GM19468 (cell line): ENCODE measurements around the gene SRSF5.
"Not testable (repeated sequence)": the region's sequence is repeated elsewhere in the genome, so short reads cannot be mapped to it uniquely, and the experiment has no call there.

Experiments
- ATAC-seq: cut with Tn5 transposase; IDR thresholded peaks from one replicate; pipeline ENCODE4 v1.9.1; 2021; ENCODE audit warnings: mild to moderate bottlenecking, moderate library complexity, moderate number of reproducible peaks; ENCODE audit not compliant: unreplicated experiment; ENCODE audit errors: extremely low read depth

SRSF5 gene

GRCh38 chr14:69803753-69804152 lies 36.8 kb downstream of the SRSF5 start:
- ATAC-seq, result no peak

GRCh38 chr14:69804902-69805301 lies 38.0 kb downstream of the SRSF5 start:
- no peak for ATAC-seq

- no peak for ATAC-seq
These were observed 40.2 kb downstream of the SRSF5 start for GRCh38 chr14:69807192-69807591.

GRCh38 chr14:69808919-69809808 lies 42.2 kb downstream of the SRSF5 start:
- no peak for ATAC-seq

GRCh38 chr14:69811227-69811867 lies 44.4 kb downstream of the SRSF5 start:
- no peak for ATAC-seq

- no peak for ATAC-seq
These were observed 44.9 kb downstream of the SRSF5 start for GRCh38 chr14:69811868-69812252.

GRCh38 chr14:69812711-69813110 lies 45.8 kb downstream of the SRSF5 start:
- no peak for ATAC-seq

- not testable (repeated sequence) for ATAC-seq
These were observed 46.4 kb downstream of the SRSF5 start for GRCh38 chr14:69813346-69813745.

- no peak for ATAC-seq
These were observed 47.5 kb downstream of the SRSF5 start for GRCh38 chr14:69814397-69814796.

GRCh38 chr14:69815556-69815955 lies 48.6 kb downstream of the SRSF5 start:
- no peak for ATAC-seq

GRCh38 chr14:69816216-69816615 lies 49.3 kb downstream of the SRSF5 start:
- ATAC-seq, result no peak

GRCh38 chr14:69818758-69819191 lies 51.8 kb downstream of the SRSF5 start:
- ATAC-seq, result no peak

- ATAC-seq, result no peak
These were observed 52.7 kb downstream of the SRSF5 start for GRCh38 chr14:69819607-69820006.

GRCh38 chr14:69820991-69821390 lies 54.0 kb downstream of the SRSF5 start:
- ATAC-seq, result no peak
